Stomach (tissue), 9 donors: ENCODE data around the gene LRP1B. TPM values are rescaled to one million over a fixed set of nuclear protein-coding genes. Genes with fewer than 3 reads are reported as not detected.

Source experiments
- DNase-seq, 2 donors: peaks; one replicate each; pipeline versions ENCODE4 v3.0.0 to v3.0.0-alpha.2; 2013 to 2019
- H3K27ac ChIP-seq, 5 donors: fragments of 200-600 bp in 4 of 5; sonication (generic) in 4 of 5; one replicate each; pipeline ENCODE4 v1.5.1; 2013 to 2019; ENCODE audit warnings: mild to moderate bottlenecking in 1 of 5, moderate library complexity in 1 of 5
- H3K27me3 ChIP-seq, 3 donors: fragments of 200-600 bp; sonication (generic); one replicate each; pipeline ENCODE4 v1.5.1; 2017 to 2019; ENCODE audit warnings: mixed run types in 1 of 3
- H3K36me3 ChIP-seq, 4 donors: fragments of 200-600 bp; sonication (generic); 1 replicate in 3 of 4; 2 replicates in 1 of 4; pipeline ENCODE4 v1.5.1; 2016 to 2019
- H3K4me1 ChIP-seq, 4 donors: fragments of 200-600 bp; sonication (generic); one replicate each; pipeline ENCODE4 v1.5.1; 2016 to 2019
- H3K4me3 ChIP-seq, 4 donors: fragments of 200-600 bp; sonication (generic) in 3 of 4; one replicate each; pipeline ENCODE4 v1.5.1; 2016 to 2019; ENCODE audit warnings: mild to moderate bottlenecking in 1 of 4
- H3K9me3 ChIP-seq, 4 donors: fragments of 200-600 bp; sonication (generic); one replicate each; pipeline ENCODE4 v1.5.1; 2016 to 2019
- EP300 ChIP-seq: sonication (generic); formaldehyde crosslinking; IDR thresholded peaks from one replicate; pipeline ENCODE4 v1.6.1; 2017; ENCODE audit warnings: antibody characterized with exemption
- POLR2A ChIP-seq, 4 donors: fragments of 450-650 bp; IDR thresholded peaks; one replicate each; pipeline ENCODE4 v1.6.1; 2016; ENCODE audit warnings: antibody characterized with exemption in 4 of 4, control low read depth in 2 of 4, mild to moderate bottlenecking in 1 of 4, moderate library complexity in 1 of 4
- POLR2AphosphoS5 ChIP-seq, 3 donors: sonication (generic); formaldehyde crosslinking; IDR thresholded peaks; one replicate each; pipeline ENCODE4 v1.6.1; 2016; ENCODE audit warnings: antibody characterized with exemption in 3 of 3
- WGBS, 5 donors: extraction: QIAGEN DNeasy Blood & Tissue Kit in 3 of 5; methylation state at CpG; one replicate each; pipeline versions ENCODE4 v1.1.5 to v1.1.7; 2013 to 2018; 5-methylcytosine and 5-hydroxymethylcytosine counted together
- intact Hi-C: fragments of 100-400 bp; cut with DNase I; formaldehyde crosslinking; loops from one replicate; pipeline ENCODE4 v1.15.1; 2023; ENCODE audit warnings: low total_unique reads
- polyA plus RNA-seq, 3 donors: library from polyadenylated mRNA; stranded (reverse); fragments of 200-250 nt; gene quantifications; one replicate each; pipeline ENCODE4 v1.2.3, GENCODE V29; 2013
- total RNA-seq, 5 donors: library from RNA; depleted of rRNA; stranded (reverse); fragments of >200 nt; gene quantifications; one replicate each; pipeline versions ENCODE4 v1.1.0 to v1.2.3, GENCODE V29; 2014 to 2016
- TF ChIP-seq, protein P1 (sequence below), 7 experiments: fragments of 450-650 bp in 4 of 7; fragments of 200-600 bp in 3 of 7; sonication (generic) in 3 of 7; IDR thresholded peaks; one replicate each; pipeline ENCODE4 v1.5.1; 2016 to 2019; ENCODE audit warnings: antibody characterized with exemption in 7 of 7, control low read depth in 2 of 7, mild to moderate bottlenecking in 1 of 7
- donor health status: healthy with polysubstance abuse.
- donor health status: Bipolar disorder and iron deficiency.
- donor health status: healthy.

The LRP1B gene
- total and polyA plus RNA-seq, 8 donors: under 0.01 to 9.0 (median 0.38) TPM

DNA sequence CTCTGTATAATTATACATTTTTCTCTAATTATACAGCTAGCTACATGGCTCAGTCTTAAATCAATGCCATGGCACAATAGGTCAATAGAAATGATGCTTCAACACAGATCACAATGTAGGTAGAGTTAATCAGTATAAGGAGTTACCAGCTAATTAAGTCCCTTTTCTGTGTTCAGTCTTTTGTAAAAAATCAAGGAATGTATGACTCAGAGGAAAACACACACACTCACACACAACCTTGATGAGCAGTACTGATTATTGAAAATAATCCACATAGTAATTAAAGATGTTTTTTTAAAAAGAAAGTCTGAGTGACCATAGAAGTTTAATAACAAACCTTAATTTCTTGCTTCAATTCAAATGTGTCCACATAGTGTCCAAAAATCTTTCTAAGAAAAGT, 691.3 kb downstream of the LRP1B start:
- Histone ChIP-seq H3K4me1 (no peaks in the 10 kb centered on the region), H3K36me3 (no peaks in the 10 kb centered on the region), H3K4me3 (no peak overlapping the region), H3K27me3 (no peaks in the 10 kb centered on the region), H3K27ac (no peak overlapping the region), H3K9me3 (no peaks in the 10 kb centered on the region)
- intact Hi-C loops: no loop called here
- DNase-seq: no peak
- no peak for TF ChIP-seq POLR2AphosphoS5 (IDR thresholded peaks at IDR 0.05)
- no peak for TF ChIP-seq POLR2A (IDR thresholded peaks at IDR 0.05)
- TF ChIP-seq EP300: no peak
- TF ChIP-seq, protein P1, sequence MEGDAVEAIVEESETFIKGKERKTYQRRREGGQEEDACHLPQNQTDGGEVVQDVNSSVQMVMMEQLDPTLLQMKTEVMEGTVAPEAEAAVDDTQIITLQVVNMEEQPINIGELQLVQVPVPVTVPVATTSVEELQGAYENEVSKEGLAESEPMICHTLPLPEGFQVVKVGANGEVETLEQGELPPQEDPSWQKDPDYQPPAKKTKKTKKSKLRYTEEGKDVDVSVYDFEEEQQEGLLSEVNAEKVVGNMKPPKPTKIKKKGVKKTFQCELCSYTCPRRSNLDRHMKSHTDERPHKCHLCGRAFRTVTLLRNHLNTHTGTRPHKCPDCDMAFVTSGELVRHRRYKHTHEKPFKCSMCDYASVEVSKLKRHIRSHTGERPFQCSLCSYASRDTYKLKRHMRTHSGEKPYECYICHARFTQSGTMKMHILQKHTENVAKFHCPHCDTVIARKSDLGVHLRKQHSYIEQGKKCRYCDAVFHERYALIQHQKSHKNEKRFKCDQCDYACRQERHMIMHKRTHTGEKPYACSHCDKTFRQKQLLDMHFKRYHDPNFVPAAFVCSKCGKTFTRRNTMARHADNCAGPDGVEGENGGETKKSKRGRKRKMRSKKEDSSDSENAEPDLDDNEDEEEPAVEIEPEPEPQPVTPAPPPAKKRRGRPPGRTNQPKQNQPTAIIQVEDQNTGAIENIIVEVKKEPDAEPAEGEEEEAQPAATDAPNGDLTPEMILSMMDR (IDR thresholded peaks at IDR 0.05): no peak

DNA sequence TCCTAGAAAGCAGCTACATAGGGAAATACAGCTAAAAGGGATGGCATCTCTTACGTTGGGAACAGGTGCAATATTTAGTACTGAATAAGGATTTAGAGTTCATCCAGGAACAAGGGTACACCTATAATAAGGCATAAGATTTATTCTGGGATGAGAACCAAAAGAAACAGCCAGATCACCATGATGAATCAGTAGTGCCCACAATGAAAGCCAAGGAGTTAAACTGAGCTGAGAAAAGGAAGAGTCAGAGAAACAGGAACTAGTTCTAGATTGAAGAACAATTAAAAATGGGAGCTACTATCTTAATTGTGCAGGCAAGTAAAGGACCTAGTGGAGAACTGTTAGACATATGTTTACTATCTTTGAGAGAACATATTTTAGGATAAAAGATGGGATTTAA, 692.3 kb downstream of the LRP1B start:
- no peak for DNase-seq
- H3K27me3 ChIP-seq: no peaks in the 10 kb centered on the region
- H3K4me1 ChIP-seq: no peaks in the 10 kb centered on the region
- TF ChIP-seq POLR2A (IDR thresholded peaks at IDR 0.05) (no peak), POLR2AphosphoS5 (IDR thresholded peaks at IDR 0.05) (no peak), EP300 (no peak)
- TF ChIP-seq, protein P1 (IDR thresholded peaks at IDR 0.05): no peak
- 83 to 93% (median 85%) methylated on average over 1 of the region's 1 CpG for whole genome bisulfite sequencing, 5 donors
- H3K4me3 ChIP-seq: no peak overlapping the region
- H3K9me3 ChIP-seq: no peaks in the 10 kb centered on the region
- no peak overlapping the region for H3K27ac ChIP-seq
- no peaks in the 10 kb centered on the region for H3K36me3 ChIP-seq
- intact Hi-C loops: no loop called here

DNA sequence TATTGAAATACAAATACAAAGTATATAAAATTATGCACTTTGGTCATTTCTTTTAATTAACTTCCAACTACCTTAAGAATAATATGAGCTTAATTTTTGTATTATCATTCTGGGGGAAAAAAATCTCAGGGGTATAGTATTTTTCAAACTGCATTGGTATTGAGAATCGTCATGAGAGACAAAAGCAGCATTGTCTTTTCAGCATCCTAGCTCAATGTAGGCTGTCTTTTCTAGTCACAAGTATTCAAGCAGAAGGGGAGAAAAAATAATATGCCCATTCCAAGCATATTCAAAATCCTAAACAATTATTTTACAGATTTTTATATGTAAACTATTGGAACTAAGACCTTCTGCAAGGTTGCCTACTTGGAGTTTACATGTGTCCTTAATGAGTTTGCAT, 693.3 kb downstream of the LRP1B start:
- 85 to 94% (median 87%) methylated on average over 1 of the region's 1 CpG for WGBS, 5 donors
- intact Hi-C loops: no loop called here

DNA sequence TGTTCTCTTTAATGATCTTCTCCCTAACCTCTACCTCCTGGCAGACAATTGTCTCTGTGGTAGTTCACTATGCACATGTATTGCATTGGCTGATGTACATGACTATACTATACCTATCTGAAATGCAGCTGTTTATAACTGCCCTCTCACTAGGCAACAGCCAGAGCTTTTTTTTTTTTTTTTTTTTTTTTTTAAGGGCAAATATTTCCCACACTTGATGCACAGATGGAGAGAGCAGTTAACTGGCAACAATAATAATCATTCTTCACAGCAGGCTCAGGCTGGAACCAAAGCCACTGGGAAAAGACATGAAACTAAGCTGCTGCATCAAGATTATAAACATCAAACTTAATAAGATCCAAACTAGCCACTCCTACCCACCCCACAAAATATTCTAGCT, 707.7 kb downstream of the LRP1B start:
- DNase-seq: no peak
- intact Hi-C loops: no loop called here
- no peaks in the 10 kb centered on the region for H3K4me1 ChIP-seq
- no peaks in the 10 kb centered on the region for H3K36me3 ChIP-seq
- no peak for TF ChIP-seq POLR2AphosphoS5 (IDR thresholded peaks at IDR 0.05)
- TF ChIP-seq EP300: no peak
- H3K4me3 ChIP-seq: no peak overlapping the region
- H3K27me3 ChIP-seq: no peaks in the 10 kb centered on the region
- H3K27ac ChIP-seq: no peak overlapping the region
- H3K9me3 ChIP-seq: no peaks in the 10 kb centered on the region

More for the DNA sequence above, 693.3 kb downstream of the LRP1B start:
- no peak overlapping the region for H3K27ac ChIP-seq
- DNase-seq: no peak
- H3K4me3 ChIP-seq: no peak overlapping the region
- no peaks in the 10 kb centered on the region for H3K4me1 ChIP-seq
- H3K27me3 ChIP-seq: no peaks in the 10 kb centered on the region
- H3K36me3 ChIP-seq: no peaks in the 10 kb centered on the region
- no peak for TF ChIP-seq POLR2A (IDR thresholded peaks at IDR 0.05)
- TF ChIP-seq, protein P1 (IDR thresholded peaks at IDR 0.05): no peak
- TF ChIP-seq EP300: no peak
- no peak for TF ChIP-seq POLR2AphosphoS5 (IDR thresholded peaks at IDR 0.05)
- no peaks in the 10 kb centered on the region for H3K9me3 ChIP-seq

DNA sequence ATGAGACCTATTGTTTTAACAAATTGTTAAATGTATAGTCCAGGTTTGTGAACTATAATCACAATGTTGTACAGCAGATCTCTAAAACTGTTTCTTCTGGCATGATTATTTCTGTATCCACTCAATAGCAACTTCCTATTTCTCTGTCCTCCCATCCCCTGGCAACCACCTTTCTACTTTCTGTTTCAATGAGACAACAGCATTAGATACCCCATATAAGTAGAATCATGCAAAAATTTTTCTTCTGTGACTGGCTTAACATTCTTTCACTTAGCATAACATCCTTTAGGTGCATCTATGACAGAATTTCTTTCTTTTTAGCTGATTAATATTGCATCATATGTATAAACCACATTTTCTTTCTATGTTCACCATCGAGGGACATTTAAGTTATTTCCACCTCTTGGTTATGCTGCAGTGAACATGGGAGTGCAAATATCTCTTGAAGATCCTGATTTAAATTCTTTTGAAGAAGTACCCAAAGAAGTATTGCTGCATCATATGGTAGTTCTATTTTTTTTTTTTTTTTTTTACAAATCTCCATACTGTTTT, 713.5 kb downstream of the LRP1B start:
- TF ChIP-seq EP300: no peak
- TF ChIP-seq POLR2AphosphoS5 (IDR thresholded peaks at IDR 0.05): no peak
- no peak for TF ChIP-seq POLR2A (IDR thresholded peaks at IDR 0.05)
- Histone ChIP-seq H3K9me3 (peaks cover 0 to 4% (median 0%) of the 10 kb centered on the region in 4 donors), H3K4me3 (no peak overlapping the region), H3K4me1 (no peaks in the 10 kb centered on the region), H3K27ac (no peak overlapping the region), H3K27me3 (no peaks in the 10 kb centered on the region), H3K36me3 (no peaks in the 10 kb centered on the region)
- 80 to 92% (median 87%) methylated on average over 1 of the region's 1 CpG for WGBS, 5 donors
- intact Hi-C loops: no loop called here
- DNase-seq: no peak
